ENCODE measurements around the gene TNFRSF8. TPM values are rescaled to one million over a fixed set of nuclear protein-coding genes. Genes with fewer than 3 reads are reported as not detected.

Gene TNFRSF8
- total RNA-seq, 1 experiment from 2014 or later: 20.8 TPM

- ATAC-seq (no peak), DNase-seq (ENCODE audit: low spot score) (no peak)
- H3K9me3 Mint-ChIP-seq: peaks cover 3% of the 10 kb centered on the region; the same call in 1 of the 2 replicates
- H3K4me1 Mint-ChIP-seq: peaks cover 8% of the 10 kb centered on the region
- H3K27me3 Mint-ChIP-seq (ENCODE audit: low read depth): peaks cover 16% of the 10 kb centered on the region
- no peak overlapping the region for H3K4me3 Mint-ChIP-seq
- CTCF ChIA-PET: interaction anchor here (0.6 to 3.3 kb wide), 5 partner anchors 48 to 129 kb away, joined by 3 to 13 read pairs (median 4); partner anchors contain the start of gene MIIP
- POLR2A ChIA-PET: interaction anchor here (0.6 kb wide), 1 partner anchor 101 kb away, joined by 7 read pairs; no protein-coding TSS in a partner anchor
- no peak overlapping the region for H3K27ac Mint-ChIP-seq
- peaks cover 6% of the 10 kb centered on the region; the same call in 1 of the 2 replicates for H3K36me3 Mint-ChIP-seq
- TF ChIP-seq ZNF232 (CRISPR knock-in tag; IDR thresholded peaks at IDR 0.05): no peak
- TF ChIP-seq ZBTB21 (CRISPR knock-in tag; IDR thresholded peaks at IDR 0.05; ENCODE audit: borderline replicate concordance): no peak
- TF ChIP-seq JAZF1 (CRISPR knock-in tag; IDR thresholded peaks at IDR 0.05): no peak
- TF ChIP-seq, protein P1, sequence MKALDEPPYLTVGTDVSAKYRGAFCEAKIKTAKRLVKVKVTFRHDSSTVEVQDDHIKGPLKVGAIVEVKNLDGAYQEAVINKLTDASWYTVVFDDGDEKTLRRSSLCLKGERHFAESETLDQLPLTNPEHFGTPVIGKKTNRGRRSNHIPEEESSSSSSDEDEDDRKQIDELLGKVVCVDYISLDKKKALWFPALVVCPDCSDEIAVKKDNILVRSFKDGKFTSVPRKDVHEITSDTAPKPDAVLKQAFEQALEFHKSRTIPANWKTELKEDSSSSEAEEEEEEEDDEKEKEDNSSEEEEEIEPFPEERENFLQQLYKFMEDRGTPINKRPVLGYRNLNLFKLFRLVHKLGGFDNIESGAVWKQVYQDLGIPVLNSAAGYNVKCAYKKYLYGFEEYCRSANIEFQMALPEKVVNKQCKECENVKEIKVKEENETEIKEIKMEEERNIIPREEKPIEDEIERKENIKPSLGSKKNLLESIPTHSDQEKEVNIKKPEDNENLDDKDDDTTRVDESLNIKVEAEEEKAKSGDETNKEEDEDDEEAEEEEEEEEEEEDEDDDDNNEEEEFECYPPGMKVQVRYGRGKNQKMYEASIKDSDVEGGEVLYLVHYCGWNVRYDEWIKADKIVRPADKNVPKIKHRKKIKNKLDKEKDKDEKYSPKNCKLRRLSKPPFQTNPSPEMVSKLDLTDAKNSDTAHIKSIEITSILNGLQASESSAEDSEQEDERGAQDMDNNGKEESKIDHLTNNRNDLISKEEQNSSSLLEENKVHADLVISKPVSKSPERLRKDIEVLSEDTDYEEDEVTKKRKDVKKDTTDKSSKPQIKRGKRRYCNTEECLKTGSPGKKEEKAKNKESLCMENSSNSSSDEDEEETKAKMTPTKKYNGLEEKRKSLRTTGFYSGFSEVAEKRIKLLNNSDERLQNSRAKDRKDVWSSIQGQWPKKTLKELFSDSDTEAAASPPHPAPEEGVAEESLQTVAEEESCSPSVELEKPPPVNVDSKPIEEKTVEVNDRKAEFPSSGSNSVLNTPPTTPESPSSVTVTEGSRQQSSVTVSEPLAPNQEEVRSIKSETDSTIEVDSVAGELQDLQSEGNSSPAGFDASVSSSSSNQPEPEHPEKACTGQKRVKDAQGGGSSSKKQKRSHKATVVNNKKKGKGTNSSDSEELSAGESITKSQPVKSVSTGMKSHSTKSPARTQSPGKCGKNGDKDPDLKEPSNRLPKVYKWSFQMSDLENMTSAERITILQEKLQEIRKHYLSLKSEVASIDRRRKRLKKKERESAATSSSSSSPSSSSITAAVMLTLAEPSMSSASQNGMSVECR (CRISPR knock-in tag; IDR thresholded peaks at IDR 0.05; ENCODE audit: borderline replicate concordance): no peak
- no peak for TF ChIP-seq GRHL2 (CRISPR knock-in tag; IDR thresholded peaks at IDR 0.05; ENCODE audit: insufficient replicate concordance, severe bottlenecking)
- no peak for TF ChIP-seq MXD4 (CRISPR knock-in tag; IDR thresholded peaks at IDR 0.05; ENCODE audit: borderline replicate concordance)
- TF ChIP-seq NFE2L1 (CRISPR knock-in tag; IDR thresholded peaks at IDR 0.05): no peak
- no peak for TF ChIP-seq NR3C1 (CRISPR knock-in tag; conservative IDR thresholded peaks at IDR 0.05; ENCODE audit: low read depth)
- TF ChIP-seq ELF4 (CRISPR knock-in tag; IDR thresholded peaks at IDR 0.05; ENCODE audit: low read depth): no peak
- TF ChIP-seq ZSCAN18 (CRISPR knock-in tag; IDR thresholded peaks at IDR 0.05): no peak
- no peak for TF ChIP-seq E2F1 (CRISPR knock-in tag; IDR thresholded peaks at IDR 0.05)
- TF ChIP-seq EMX1 (CRISPR knock-in tag; IDR thresholded peaks at IDR 0.05): no peak
- TF ChIP-seq, protein P2, sequence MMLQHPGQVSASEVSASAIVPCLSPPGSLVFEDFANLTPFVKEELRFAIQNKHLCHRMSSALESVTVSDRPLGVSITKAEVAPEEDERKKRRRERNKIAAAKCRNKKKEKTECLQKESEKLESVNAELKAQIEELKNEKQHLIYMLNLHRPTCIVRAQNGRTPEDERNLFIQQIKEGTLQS (CRISPR knock-in tag; conservative IDR thresholded peaks at IDR 0.05): no peak
- no peak for TF ChIP-seq KAT7 (CRISPR knock-in tag; IDR thresholded peaks at IDR 0.05; ENCODE audit: borderline replicate concordance)
- TF ChIP-seq ZNF138 (CRISPR knock-in tag; conservative IDR thresholded peaks at IDR 0.05): no peak
- no peak for TF ChIP-seq ZNF396 (CRISPR knock-in tag; IDR thresholded peaks at IDR 0.05; ENCODE audit: borderline replicate concordance)
- TF ChIP-seq FOXK1 (CRISPR knock-in tag; IDR thresholded peaks at IDR 0.05): no peak
- TF ChIP-seq RELA (CRISPR knock-in tag; IDR thresholded peaks at IDR 0.05; ENCODE audit: borderline replicate concordance): no peak
Measured at GRCh38 chr1:12148160-12148957, 85.3 kb downstream of the TNFRSF8 start.
